Thoracic aorta (tissue), 2 donors: ENCODE results near the gene RNF144B. TPM values are rescaled to one million over a fixed set of nuclear protein-coding genes. Genes with fewer than 3 reads are reported as not detected.
"Not testable (repeated sequence)": the region's sequence is repeated elsewhere in the genome, so short reads cannot be mapped to it uniquely, and the experiment has no call there.

ENCODE experiments used
- ATAC-seq: fragments of 150-250 bp; one replicate; pipeline ENCODE4 v1.8.0; 2017; ENCODE audit warnings: low read depth; ENCODE audit not compliant: insufficient number of reproducible peaks, low FRiP score
- DNase-seq: peaks from one replicate; pipeline ENCODE4 v3.0.0-alpha.2; 2020; ENCODE audit warnings: low spot score
- H3K27ac ChIP-seq, 2 donors: fragments of 200-600 bp; sonication (generic); 1 replicate in 1 of 2; 2 replicates in 1 of 2; pipeline ENCODE4 v1.5.1; 2016; ENCODE audit warnings: mild to moderate bottlenecking in 2 of 2, moderate library complexity in 2 of 2
- H3K27me3 ChIP-seq: fragments of 200-600 bp; sonication (generic); replicated peaks from 2 replicates; pipeline ENCODE4 v1.6.0; 2016; ENCODE audit warnings: mild to moderate bottlenecking; ENCODE audit not compliant: insufficient read depth
- H3K36me3 ChIP-seq: fragments of 200-600 bp; sonication (generic); one replicate; pipeline ENCODE4 v1.5.1; 2016
- H3K4me1 ChIP-seq, 2 donors: fragments of 200-600 bp; sonication (generic); 1 replicate in 1 of 2; 2 replicates in 1 of 2; pipeline versions ENCODE4 v1.5.1 to v1.6.0; 2016; ENCODE audit warnings: low read depth in 2 of 2, mild to moderate bottlenecking in 1 of 2; ENCODE audit not compliant: control insufficient read depth in 1 of 2
- H3K4me3 ChIP-seq: fragments of 200-600 bp; sonication (generic); 2 replicates; pipeline ENCODE4 v1.5.1; 2016; ENCODE audit warnings: mild to moderate bottlenecking
- H3K9me3 ChIP-seq: fragments of 200-600 bp; sonication (generic); 2 replicates; pipeline ENCODE4 v1.5.1; 2016
- CTCF ChIP-seq: fragments of 200-600 bp; sonication (generic); IDR thresholded peaks from one replicate; pipeline ENCODE4 v1.5.1; 2019; ENCODE audit warnings: antibody characterized with exemption
- total RNA-seq, 2 donors: library from RNA; depleted of rRNA; stranded (reverse); fragments of >200 nt; gene quantifications; one replicate each; pipeline versions ENCODE4 v1.1.0 to v1.2.3, GENCODE V29; 2016

Gene RNF144B
- total RNA-seq, 2 donors from 2014 or later, result 15.8 to 24.3 TPM

DNA sequence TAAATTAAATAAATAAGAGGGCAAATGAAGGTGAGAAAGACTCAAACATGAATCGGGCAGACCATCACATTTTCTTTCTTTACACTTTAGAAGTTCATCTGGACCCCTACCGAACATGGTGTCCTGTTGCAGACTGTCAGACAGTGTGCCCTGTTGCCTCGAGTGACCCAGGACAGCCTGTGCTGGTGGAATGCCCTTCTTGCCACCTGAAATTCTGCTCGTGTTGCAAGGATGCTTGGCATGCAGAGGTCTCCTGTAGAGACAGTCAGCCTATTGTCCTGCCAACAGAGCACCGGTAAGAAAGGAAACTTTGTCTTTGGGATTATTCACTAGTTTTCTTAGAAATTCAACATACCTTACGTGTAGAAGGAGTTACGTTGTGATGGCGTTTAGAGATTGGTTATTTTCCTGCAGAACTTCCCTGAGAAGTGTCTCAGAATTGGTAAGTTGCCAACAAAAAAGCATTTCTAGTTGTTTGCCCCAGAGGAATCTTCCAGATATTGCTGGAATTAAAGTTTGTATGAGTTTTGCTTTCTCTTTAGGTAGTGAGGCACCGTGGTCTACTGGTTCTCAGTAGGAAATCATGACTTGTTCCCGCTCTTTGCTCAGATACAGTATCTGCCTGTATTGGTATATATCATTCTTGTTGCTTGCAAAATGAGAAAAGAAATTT, 70.1 kb downstream of the RNF144B start:
- H3K27me3 ChIP-seq, result no peaks in the 10 kb centered on the region
- no peaks in the 10 kb centered on the region for H3K9me3 ChIP-seq
- H3K36me3 ChIP-seq, result peaks cover 6% of the 10 kb centered on the region
- TF ChIP-seq CTCF, result no peak
- DNase-seq (no peak), ATAC-seq (no peak)
- H3K4me3 ChIP-seq, result no peak overlapping the region
- H3K4me1 ChIP-seq, result no peaks in the 10 kb centered on the region
- no peak overlapping the region for H3K27ac ChIP-seq

DNA sequence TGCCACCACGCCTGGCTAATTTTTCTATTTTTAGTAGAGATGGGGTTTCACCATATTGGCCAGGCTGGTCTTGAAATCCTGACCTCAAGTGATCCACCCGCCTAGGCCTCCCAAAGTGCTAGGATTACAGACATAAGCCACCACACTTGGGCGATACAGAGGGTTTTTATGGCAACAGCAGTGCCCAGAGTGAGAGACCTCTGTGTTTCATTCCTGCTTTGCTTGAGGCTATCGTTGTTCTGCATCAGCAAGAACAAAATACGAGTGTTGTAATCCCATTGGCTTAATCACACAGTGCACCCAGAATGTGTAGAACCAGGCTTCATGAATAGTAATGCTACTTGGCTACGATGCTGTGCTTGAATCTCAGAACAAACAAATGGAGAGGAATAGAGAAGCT, 70.9 kb downstream of the RNF144B start:
- H3K27ac ChIP-seq, H3K4me3 ChIP-seq, H3K36me3 ChIP-seq, H3K27me3 ChIP-seq, H3K9me3 ChIP-seq, DNase-seq, ATAC-seq, H3K4me1 ChIP-seq: not testable (repeated sequence)

- Histone ChIP-seq H3K4me3 (no peak overlapping the region), H3K27ac (no peak overlapping the region), H3K9me3 (no peaks in the 10 kb centered on the region), H3K27me3 (no peaks in the 10 kb centered on the region), H3K4me1 (peaks cover 5 to 9% of the 10 kb centered on the region in 2 donors), H3K36me3 (peaks cover 13% of the 10 kb centered on the region)
- ATAC-seq, result no peak
- TF ChIP-seq CTCF, result no peak
- DNase-seq, result no peak
Observed at GRCh38 chr6:18463429-18463828, 76.3 kb downstream of the RNF144B start.

DNA sequence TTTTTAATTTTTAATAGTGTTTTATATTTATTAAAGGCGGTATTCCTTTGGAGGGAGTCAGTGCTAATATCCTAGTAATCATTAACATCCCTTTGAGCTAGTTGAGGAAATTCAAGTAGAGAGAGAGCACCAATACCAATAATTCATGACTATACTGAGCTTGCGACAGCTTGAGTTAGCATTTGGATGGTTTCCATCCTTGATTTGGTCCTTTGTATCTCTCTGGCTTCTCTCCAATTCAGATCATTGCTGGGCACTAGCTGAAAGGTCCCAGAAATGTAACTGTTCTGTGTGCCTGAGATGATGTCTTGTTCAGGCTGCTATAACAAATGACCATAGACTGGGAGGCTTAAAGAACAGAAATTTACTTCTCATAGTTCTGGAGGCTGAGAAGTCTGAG, 77.0 kb downstream of the RNF144B start:
- Histone ChIP-seq H3K9me3 (no peaks in the 10 kb centered on the region), H3K27ac (no peak overlapping the region), H3K36me3 (peaks cover 13% of the 10 kb centered on the region), H3K4me1 (peaks cover 5 to 17% of the 10 kb centered on the region in 2 donors), H3K27me3 (no peaks in the 10 kb centered on the region), H3K4me3 (no peak overlapping the region)
- DNase-seq (no peak), ATAC-seq (no peak)
- TF ChIP-seq CTCF, result no peak

GRCh38 chr6:18465410-18466154, 78.4 kb downstream of the RNF144B start:
- Histone ChIP-seq H3K9me3 (no peaks in the 10 kb centered on the region), H3K27me3 (no peaks in the 10 kb centered on the region), H3K27ac (no peak overlapping the region), H3K4me3 (no peak overlapping the region), H3K4me1 (peaks cover 5 to 25% of the 10 kb centered on the region in 2 donors), H3K36me3 (peaks cover 7% of the 10 kb centered on the region)
- DNase-seq (no peak), ATAC-seq (no peak)
- TF ChIP-seq CTCF, result no peak
